Adrenal gland (tissue), 12 donors: ENCODE results near the gene SERPINC1. TPM values are rescaled to one million over a fixed set of nuclear protein-coding genes. Genes with fewer than 3 reads are reported as not detected.
A peak's percentile ranks its signal among the peaks of the same experiment; 100 is the strongest.

ENCODE experiments used
- DNase-seq, 7 donors: peaks; one replicate each; pipeline ENCODE4 v3.0.0-alpha.2; 2019 to 2020
- H3K27ac ChIP-seq, 5 donors: fragments of 200-600 bp; sonication (generic) in 4 of 5; 1 replicate in 3 of 5; 2 replicates in 2 of 5; pipeline versions ENCODE4 v1.5.1 to v1.8.0; 2016 to 2020; ENCODE audit warnings: mild to moderate bottlenecking in 1 of 5
- H3K27me3 ChIP-seq: fragments of 200-600 bp; 2 replicates; pipeline ENCODE4 v1.8.0; 2021
- H3K36me3 ChIP-seq, 2 donors: fragments of 200-600 bp; replicated peaks in 1 of 2; 1 replicate in 1 of 2; 2 replicates in 1 of 2; pipeline versions ENCODE4 v1.5.1 to v1.8.0; 2018 to 2022
- H3K4me1 ChIP-seq, 2 donors: fragments of 200-600 bp; replicated peaks in 1 of 2; 1 replicate in 1 of 2; 2 replicates in 1 of 2; pipeline versions ENCODE4 v1.5.1 to v1.8.0; 2018 to 2021
- H3K4me3 ChIP-seq, 4 donors: fragments of 200-600 bp; sonication (generic) in 3 of 4; one replicate each; pipeline ENCODE4 v1.5.1; 2016 to 2018
- H3K9me3 ChIP-seq, 3 donors: fragments of 200-600 bp; sonication (generic) in 1 of 3; replicated peaks in 1 of 3; 1 replicate in 2 of 3; 2 replicates in 1 of 3; pipeline versions ENCODE4 v1.5.1 to v1.8.0; 2016 to 2021
- CTCF ChIP-seq, 6 experiments: fragments of 450-650 bp in 4 of 6; fragments of 200-600 bp in 2 of 6; sonication (generic) in 1 of 6; IDR thresholded peaks; 1 replicate in 5 of 6; 2 replicates in 1 of 6; pipeline versions ENCODE4 v1.5.1 to v1.8.0; 2016 to 2021; ENCODE audit warnings: antibody characterized with exemption in 6 of 6, mild to moderate bottlenecking in 2 of 6, moderate library complexity in 1 of 6
- POLR2A ChIP-seq, 2 donors: fragments of 450-650 bp; IDR thresholded peaks; one replicate each; pipeline ENCODE4 v1.6.1; 2017; ENCODE audit warnings: antibody characterized with exemption in 2 of 2, mild to moderate bottlenecking in 2 of 2, moderate library complexity in 1 of 2
- WGBS, 4 donors: extraction: QIAGEN DNeasy Blood & Tissue Kit in 2 of 4; methylation state at CpG; one replicate each; pipeline versions ENCODE4 v1.1.5 to v1.1.7; 2013 to 2017; 5-methylcytosine and 5-hydroxymethylcytosine counted together
- intact Hi-C, 2 donors: fragments of 100-400 bp; cut with DNase I; formaldehyde crosslinking; loops; one replicate each; pipeline versions ENCODE4 v1.14.1 to v1.15.0; 2022 to 2023
- polyA plus RNA-seq, 3 donors: library from polyadenylated mRNA; stranded (reverse); fragments of 200-250 nt in 2 of 3; fragments of 350-450 nt in 1 of 3; fragmentation: Illumina TruSeq in 1 of 3; extraction: RNeasy Lipid Tissue Mini Kit (QIAGEN cat#74804) in 1 of 3; gene quantifications; one replicate each; pipeline ENCODE4 v1.2.3, GENCODE V29; 2013 to 2014
- total RNA-seq, 9 donors: library from RNA; depleted of rRNA in 4 of 9; stranded (reverse); fragments of >200 nt in 4 of 9; fragments of 120-200 nt in 1 of 9; fragmentation: NEBNext Ultra II Directional in 1 of 9; extraction: Animal tissue kit (Norgen Biotek cat#: 25700) in 1 of 9; gene quantifications; one replicate each; pipeline versions ENCODE4 v1.1.0 to v1.2.4, GENCODE V29; 2013 to 2023
- donor health status: healthy with polysubstance abuse.
- donor health status: Bipolar disorder and iron deficiency.
- donor health status: DM: yes; HTN: yes; CAD: no.
- donor health status: DM: no; HTN: no; CAD: no.
- donor health status: DM: no; HTN: no; CAD: no.
- donor health status: DM: yes; HTN: yes; CAD: no.

Gene SERPINC1
- total and polyA plus RNA-seq, 12 donors, result 0.19 to 1.2 (median 0.55) TPM; not detected in 4

GRCh38 chr1:173871091-173871490, 46.0 kb downstream of the SERPINC1 start:
- 79 to 92% (median 86%) methylated on average over 2 to 5 of the region's 5 CpGs for WGBS, 4 donors
- H3K36me3 ChIP-seq, result peaks cover 0 to 33% of the 10 kb centered on the region in 2 donors
- no peaks in the 10 kb centered on the region for H3K27me3 ChIP-seq
- no peak for DNase-seq
- H3K9me3 ChIP-seq, result no peaks in the 10 kb centered on the region
- H3K4me3 ChIP-seq, result no peak overlapping the region
- intact Hi-C loops, result no loop called here
- peaks cover 27 to 36% of the 10 kb centered on the region in 2 donors for H3K4me1 ChIP-seq
- TF ChIP-seq POLR2A (IDR thresholded peaks at IDR 0.05), result no peak
- TF ChIP-seq CTCF (IDR thresholded peaks at IDR 0.05), result no peak
- H3K27ac ChIP-seq, result no peak overlapping the region

GRCh38 chr1:173870252-173871075, 46.7 kb downstream of the SERPINC1 start:
- no peaks in the 10 kb centered on the region for H3K27me3 ChIP-seq
- no peak overlapping the region for H3K4me3 ChIP-seq
- 67 to 72% (median 71%) methylated on average over 14 to 15 of the region's 15 CpGs for WGBS, 4 donors
- H3K9me3 ChIP-seq, result no peaks in the 10 kb centered on the region
- peak; percentile 46 to 87 (median 80) for DNase-seq
- no peak for TF ChIP-seq CTCF (IDR thresholded peaks at IDR 0.05)
- TF ChIP-seq POLR2A (IDR thresholded peaks at IDR 0.05), result peak in 1 of 2 donors; percentile 75
- intact Hi-C loops, result no loop called here
- H3K4me1 ChIP-seq, result peaks cover 27 to 42% of the 10 kb centered on the region in 2 donors
- peak overlapping the region in 4 of 5 donors; percentile 75 to 99 (median 94) for H3K27ac ChIP-seq
- H3K36me3 ChIP-seq, result peaks cover 0 to 35% of the 10 kb centered on the region in 2 donors

- Histone ChIP-seq H3K4me3 (peak overlapping the region in 3 of 4 donors; percentile 77 to 94 (median 91)), H3K27ac (peak overlapping the region; percentile 75 to 99 (median 90)), H3K27me3 (no peaks in the 10 kb centered on the region), H3K36me3 (peaks cover 0 to 42% of the 10 kb centered on the region in 2 donors), H3K9me3 (no peaks in the 10 kb centered on the region), H3K4me1 (peaks cover 27 to 56% of the 10 kb centered on the region in 2 donors)
- intact Hi-C loops, result no loop called here
- no peak for TF ChIP-seq POLR2A (IDR thresholded peaks at IDR 0.05)
- no peak for TF ChIP-seq CTCF (IDR thresholded peaks at IDR 0.05)
- 1 to 4% (median 3%) methylated on average over 5 of the region's 5 CpGs for WGBS, 4 donors
- DNase-seq, result no peak
Measured at GRCh38 chr1:173869021-173869359, 48.1 kb downstream of the SERPINC1 start.

GRCh38 chr1:173868266-173869020, 48.7 kb downstream of the SERPINC1 start, which contains the start of gene ZBTB37:
TSS of gene ZBTB37 (plus strand) at chr1:173868380. CDS start at chr1:173870226, 1,846 bp downstream.
- WGBS, 4 donors, result 0 to 1% (median 0%) methylated on average over 17 to 53 of the region's 53 CpGs
- DNase-seq, result peak; percentile 82 to 91 (median 89)
- intact Hi-C loops, result no loop called here
- Histone ChIP-seq H3K9me3 (no peaks in the 10 kb centered on the region), H3K36me3 (peaks cover 0 to 42% of the 10 kb centered on the region in 2 donors), H3K4me3 (peak within 1 kb of the TSS; percentile 40 to 94 (median 84)), H3K4me1 (peaks cover 27 to 60% of the 10 kb centered on the region in 2 donors), H3K27me3 (no peaks in the 10 kb centered on the region), H3K27ac (peak within 1 kb of the TSS; percentile 75 to 99 (median 90))
- TF ChIP-seq CTCF (IDR thresholded peaks at IDR 0.05) (no peak), POLR2A (IDR thresholded peaks at IDR 0.05) (peak in 1 of 2 donors; percentile 8)
